ENCODE results near the gene NTN1.
"Not testable (repeated sequence)": the region's sequence is repeated elsewhere in the genome, so short reads cannot be mapped to it uniquely, and the experiment has no call there.

NTN1 gene

GRCh38 chr17:9131371-9131770 lies 110.1 kb downstream of the NTN1 start:
- DNase-seq, result no peak

- DNase-seq, result no peak
These were observed 111.0 kb downstream of the NTN1 start for GRCh38 chr17:9132291-9132690.

GRCh38 chr17:9132944-9133610 lies 111.8 kb downstream of the NTN1 start:
- DNase-seq, result no peak

- DNase-seq, result no peak
These were observed 116.9 kb downstream of the NTN1 start for GRCh38 chr17:9138161-9138717.

- no peak for DNase-seq
These were observed 118.4 kb downstream of the NTN1 start for GRCh38 chr17:9139695-9140094.

- DNase-seq, result no peak
These were observed 119.5 kb downstream of the NTN1 start for GRCh38 chr17:9140550-9141424.

- DNase-seq, result no peak
These were observed 120.1 kb downstream of the NTN1 start for GRCh38 chr17:9141425-9141753.

- no peak for DNase-seq
These were observed 121.6 kb downstream of the NTN1 start for GRCh38 chr17:9142772-9143494.

GRCh38 chr17:9144502-9145249 lies 123.4 kb downstream of the NTN1 start:
- no peak for DNase-seq

GRCh38 chr17:9146064-9146463 lies 124.8 kb downstream of the NTN1 start:
- no peak for DNase-seq

- DNase-seq, result no peak
These were observed 127.7 kb downstream of the NTN1 start for GRCh38 chr17:9148905-9149525.

GRCh38 chr17:9150446-9151090 lies 129.3 kb downstream of the NTN1 start:
- no peak for DNase-seq

GRCh38 chr17:9151091-9151490 lies 129.8 kb downstream of the NTN1 start:
- peak; percentile 4 for DNase-seq

GRCh38 chr17:9151740-9152139 lies 130.4 kb downstream of the NTN1 start:
- not testable (repeated sequence) for DNase-seq

GRCh38 chr17:9158544-9159452 lies 137.5 kb downstream of the NTN1 start:
- DNase-seq, result no peak

GRCh38 chr17:9162275-9162985 lies 141.1 kb downstream of the NTN1 start:
- DNase-seq, result peak; percentile 2

- DNase-seq, result no peak
These were observed 145.5 kb downstream of the NTN1 start for GRCh38 chr17:9166788-9167187.

- no peak for DNase-seq
These were observed 146.1 kb downstream of the NTN1 start for GRCh38 chr17:9167379-9167778.

GRCh38 chr17:9169116-9169515 lies 147.8 kb downstream of the NTN1 start:
- DNase-seq, result no peak

GRCh38 chr17:9170336-9170735 lies 149.0 kb downstream of the NTN1 start:
- no peak for DNase-seq

Measured in NCI-H774 (cell line).